Osteoblast (primary cell): ENCODE measurements around the gene FBXL5. TPM values are rescaled to one million over a fixed set of nuclear protein-coding genes. Genes with fewer than 3 reads are reported as not detected.

ENCODE experiments used
- DNase-seq: peaks from one replicate; pipeline ENCODE4 v3.0.0; 2011; ENCODE audit warnings: low spot score, mixed read lengths; ENCODE audit not compliant: insufficient read length; ENCODE audit errors: missing footprints
- H2AFZ ChIP-seq: 2 replicates; pipeline ENCODE4 v1.6.0; 2011; ENCODE audit warnings: mild to moderate bottlenecking, low read length
- H3K27ac ChIP-seq: 2 replicates; pipeline ENCODE4 v1.5.1; 2011; ENCODE audit warnings: mild to moderate bottlenecking, low read depth, low read length, moderate library complexity
- H3K27me3 ChIP-seq: 2 replicates; pipeline ENCODE4 v1.6.0; 2012; ENCODE audit warnings: mild to moderate bottlenecking, control low read depth, inconsistent platforms, low read length, moderate library complexity; ENCODE audit not compliant: insufficient read depth
- H3K36me3 ChIP-seq: 2 replicates; pipeline ENCODE4 v1.5.1; 2011; ENCODE audit warnings: mild to moderate bottlenecking, low read length, control low read depth, moderate library complexity; ENCODE audit not compliant: insufficient read depth
- H3K4me1 ChIP-seq: 2 replicates; pipeline ENCODE4 v1.5.1; 2011; ENCODE audit warnings: mild to moderate bottlenecking, low read length, control low read depth, moderate library complexity; ENCODE audit not compliant: insufficient read depth
- H3K4me2 ChIP-seq: 2 replicates; pipeline ENCODE4 v1.6.0; 2011; ENCODE audit warnings: mild to moderate bottlenecking, low read length; ENCODE audit not compliant: insufficient read depth
- H3K4me3 ChIP-seq: fragments of 200-600 bp; sonication (generic); 3 replicates; pipeline ENCODE4 v1.5.1; 2012; ENCODE audit warnings: mild to moderate bottlenecking, low read length, inconsistent platforms; ENCODE audit not compliant: insufficient read depth
- H3K79me2 ChIP-seq: 2 replicates; pipeline ENCODE4 v1.6.0; 2012; ENCODE audit warnings: mild to moderate bottlenecking, low read length, control low read depth, inconsistent platforms; ENCODE audit not compliant: insufficient read depth
- H3K9me3 ChIP-seq: 2 replicates; pipeline ENCODE4 v1.5.1; 2011; ENCODE audit warnings: low read depth, low read length, control low read depth
- H4K20me1 ChIP-seq: 2 replicates; pipeline ENCODE4 v1.6.0; 2012; ENCODE audit warnings: mild to moderate bottlenecking, low read length, control low read depth; ENCODE audit not compliant: insufficient read depth
- CTCF ChIP-seq: IDR thresholded peaks from 2 replicates; pipeline ENCODE4 v1.5.1; 2011; ENCODE audit warnings: mild to moderate bottlenecking, low read depth, low read length, moderate library complexity; ENCODE audit errors: extremely low read depth
- total RNA-seq: library from RNA; depleted of rRNA; stranded (reverse); fragments of >200 nt; gene quantifications from 2 replicates; pipeline ENCODE4 v1.2.3, GENCODE V29; 2012

The FBXL5 gene
- total RNA-seq, 1 donor, result 108 TPM

- H3K9me3 ChIP-seq, result no peaks in the 10 kb centered on the region
- H3K27ac ChIP-seq, result peak overlapping the region; percentile 98
- H4K20me1 ChIP-seq, result no peaks in the 10 kb centered on the region
- H3K79me2 ChIP-seq, result no peaks in the 10 kb centered on the region
- H3K4me2 ChIP-seq, result no peak overlapping the region
- no peak overlapping the region for H2AFZ ChIP-seq
- no peak overlapping the region for H3K4me3 ChIP-seq
- TF ChIP-seq CTCF, result no peak
- no peak for DNase-seq
- peaks cover 58% of the 10 kb centered on the region for H3K4me1 ChIP-seq
- peaks cover 11% of the 10 kb centered on the region for H3K36me3 ChIP-seq
- no peaks in the 10 kb centered on the region for H3K27me3 ChIP-seq
Observed at GRCh38 chr4:15692602-15693001, 37.4 kb upstream of the FBXL5 start.

- peak overlapping the region; percentile 98 for H3K27ac ChIP-seq
Observed at GRCh38 chr4:15691346-15692135, 36.4 kb upstream of the FBXL5 start.

GRCh38 chr4:15690020-15690809, 35.1 kb upstream of the FBXL5 start:
- Histone ChIP-seq H3K27ac (peak overlapping the region; percentile 98), H4K20me1 (no peaks in the 10 kb centered on the region), H3K27me3 (no peaks in the 10 kb centered on the region), H2AFZ (no peak overlapping the region), H3K9me3 (no peaks in the 10 kb centered on the region), H3K4me1 (peaks cover 54% of the 10 kb centered on the region), H3K36me3 (peaks cover 34% of the 10 kb centered on the region), H3K4me3 (no peak overlapping the region), H3K79me2 (peaks cover 10% of the 10 kb centered on the region), H3K4me2 (peak overlapping the region; percentile 50)
- no peak for TF ChIP-seq CTCF
- DNase-seq, result peak; percentile 80

More at GRCh38 chr4:15691346-15692135, 36.4 kb upstream of the FBXL5 start:
- Histone ChIP-seq H3K4me2 (peak overlapping the region; percentile 30), H3K4me3 (no peak overlapping the region), H3K36me3 (peaks cover 22% of the 10 kb centered on the region), H3K27me3 (no peaks in the 10 kb centered on the region), H3K4me1 (peaks cover 63% of the 10 kb centered on the region), H3K79me2 (no peaks in the 10 kb centered on the region), H4K20me1 (no peaks in the 10 kb centered on the region), H2AFZ (no peak overlapping the region), H3K9me3 (no peaks in the 10 kb centered on the region)
- no peak for TF ChIP-seq CTCF
- DNase-seq, result peak; percentile 74

GRCh38 chr4:15689540-15689939, 34.4 kb upstream of the FBXL5 start:
- Histone ChIP-seq H4K20me1 (no peaks in the 10 kb centered on the region), H3K4me2 (peak overlapping the region; percentile 50)

More at GRCh38 chr4:15689540-15689939, 34.4 kb upstream of the FBXL5 start:
- Histone ChIP-seq H3K27ac (peak overlapping the region; percentile 98), H3K27me3 (no peaks in the 10 kb centered on the region), H3K36me3 (peaks cover 39% of the 10 kb centered on the region), H3K9me3 (no peaks in the 10 kb centered on the region), H2AFZ (no peak overlapping the region), H3K79me2 (peaks cover 17% of the 10 kb centered on the region), H3K4me1 (peaks cover 49% of the 10 kb centered on the region), H3K4me3 (no peak overlapping the region)
- DNase-seq, result no peak
- TF ChIP-seq CTCF, result no peak
